ENCODE measurements around the gene RALGAPB. TPM values are rescaled to one million over a fixed set of nuclear protein-coding genes. Genes with fewer than 3 reads are reported as not detected.

The RALGAPB gene
- total RNA-seq, 4 donors from 2014 or later, result 34.4 to 86.7 (median 44.2) TPM

DNA sequence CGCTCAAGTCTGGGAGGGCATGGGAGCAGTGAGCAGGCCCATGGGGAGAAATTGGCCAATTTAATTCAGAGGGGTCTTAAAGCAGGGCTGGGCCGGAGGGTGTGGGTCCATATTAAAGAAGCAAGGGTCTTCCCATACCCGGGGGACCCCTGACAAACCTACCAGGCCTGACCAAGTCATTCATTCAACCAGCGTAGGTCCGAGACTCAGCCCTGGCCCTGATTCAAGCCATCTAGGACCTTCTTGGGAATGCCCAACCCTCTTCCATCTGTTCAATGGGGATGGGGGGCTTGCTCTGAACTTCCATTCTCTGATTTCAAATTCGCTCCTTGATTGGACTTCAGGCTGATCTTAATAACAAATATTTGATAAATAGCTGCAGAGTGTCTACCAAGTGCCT is 115.7 kb downstream of the RALGAPB start:
- Histone ChIP-seq H3K4me3 (no peak overlapping the region), H3K27ac (no peak overlapping the region), H3K27me3 (peaks cover 3% of the 10 kb centered on the region), H3K9me3 (no peaks in the 10 kb centered on the region), H3K36me3 (no peaks in the 10 kb centered on the region), H3K4me1 (no peaks in the 10 kb centered on the region)
- TF ChIP-seq EP300 (IDR thresholded peaks at IDR 0.05) (no peak), POLR2AphosphoS5 (IDR thresholded peaks at IDR 0.05) (no peak), POLR2A (IDR thresholded peaks at IDR 0.05) (no peak)
- TF ChIP-seq, protein P1, sequence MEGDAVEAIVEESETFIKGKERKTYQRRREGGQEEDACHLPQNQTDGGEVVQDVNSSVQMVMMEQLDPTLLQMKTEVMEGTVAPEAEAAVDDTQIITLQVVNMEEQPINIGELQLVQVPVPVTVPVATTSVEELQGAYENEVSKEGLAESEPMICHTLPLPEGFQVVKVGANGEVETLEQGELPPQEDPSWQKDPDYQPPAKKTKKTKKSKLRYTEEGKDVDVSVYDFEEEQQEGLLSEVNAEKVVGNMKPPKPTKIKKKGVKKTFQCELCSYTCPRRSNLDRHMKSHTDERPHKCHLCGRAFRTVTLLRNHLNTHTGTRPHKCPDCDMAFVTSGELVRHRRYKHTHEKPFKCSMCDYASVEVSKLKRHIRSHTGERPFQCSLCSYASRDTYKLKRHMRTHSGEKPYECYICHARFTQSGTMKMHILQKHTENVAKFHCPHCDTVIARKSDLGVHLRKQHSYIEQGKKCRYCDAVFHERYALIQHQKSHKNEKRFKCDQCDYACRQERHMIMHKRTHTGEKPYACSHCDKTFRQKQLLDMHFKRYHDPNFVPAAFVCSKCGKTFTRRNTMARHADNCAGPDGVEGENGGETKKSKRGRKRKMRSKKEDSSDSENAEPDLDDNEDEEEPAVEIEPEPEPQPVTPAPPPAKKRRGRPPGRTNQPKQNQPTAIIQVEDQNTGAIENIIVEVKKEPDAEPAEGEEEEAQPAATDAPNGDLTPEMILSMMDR (IDR thresholded peaks at IDR 0.05), result no peak
- DNase-seq (ENCODE audit: low spot score in 2 of 2), result no peak
- WGBS, result 96% methylated on average over 4 of the region's 6 CpGs

DNA sequence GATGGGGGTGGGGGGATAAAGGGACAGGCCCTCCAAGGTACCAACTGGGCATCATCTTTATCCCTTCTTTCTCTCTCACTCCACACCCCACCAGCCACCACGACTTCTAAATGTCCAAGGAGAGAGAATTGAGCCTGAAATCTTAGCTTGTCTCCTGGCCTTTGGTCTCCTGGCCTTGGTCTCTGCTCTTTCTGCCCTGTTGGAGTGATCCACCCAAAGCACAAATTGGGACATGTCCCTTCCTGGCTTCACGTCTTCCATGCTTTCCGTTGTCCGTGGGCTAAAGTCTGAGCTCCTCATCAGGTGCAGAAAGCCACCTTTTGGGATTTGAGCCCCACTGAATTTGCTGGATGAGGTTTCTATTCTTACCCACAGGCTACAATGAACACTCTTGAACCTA is 116.7 kb downstream of the RALGAPB start:
- WGBS, result 73% methylated on average over 4 of the region's 4 CpGs
- Histone ChIP-seq H3K36me3 (no peaks in the 10 kb centered on the region), H3K9me3 (no peaks in the 10 kb centered on the region), H3K27me3 (peaks cover 3% of the 10 kb centered on the region), H3K4me3 (no peak overlapping the region), H3K4me1 (no peaks in the 10 kb centered on the region), H3K27ac (no peak overlapping the region)
- TF ChIP-seq, protein P1 (IDR thresholded peaks at IDR 0.05), result no peak
- TF ChIP-seq EP300 (IDR thresholded peaks at IDR 0.05) (no peak), POLR2A (IDR thresholded peaks at IDR 0.05) (no peak), POLR2AphosphoS5 (IDR thresholded peaks at IDR 0.05) (no peak)
- no peak for DNase-seq (ENCODE audit: low spot score in 2 of 2)

DNA sequence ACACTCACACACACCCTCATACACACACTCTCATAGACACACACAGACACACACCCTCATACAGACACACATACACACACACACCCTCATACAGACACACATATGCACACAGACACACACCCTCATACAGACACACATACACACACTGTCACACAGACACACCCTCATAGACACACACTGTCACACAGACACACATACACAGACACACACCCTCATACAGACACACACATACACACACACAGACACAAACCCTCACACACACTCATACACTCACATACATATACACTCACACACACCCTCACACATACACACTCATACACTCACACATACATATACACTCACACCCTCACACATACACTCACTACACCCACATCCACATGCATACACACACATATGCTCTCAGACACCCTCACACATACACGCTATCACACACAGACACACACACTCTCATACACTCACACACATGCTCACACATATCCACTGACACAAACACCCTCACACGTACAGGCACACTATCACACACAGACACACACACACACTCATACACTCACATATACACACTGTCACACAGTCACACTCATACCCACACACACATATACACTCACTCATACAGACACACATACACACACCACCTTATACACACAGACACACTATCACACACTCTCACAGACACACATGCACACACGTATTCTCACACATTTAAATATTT is 117.5 kb downstream of the RALGAPB start:
- Histone ChIP-seq H3K4me1 (no peaks in the 10 kb centered on the region), H3K4me3 (no peak overlapping the region), H3K9me3 (no peaks in the 10 kb centered on the region), H3K27me3 (peaks cover 3% of the 10 kb centered on the region), H3K27ac (no peak overlapping the region), H3K36me3 (no peaks in the 10 kb centered on the region)
- DNase-seq (ENCODE audit: low spot score in 2 of 2), result no peak
- 83% methylated on average over 3 of the region's 3 CpGs for WGBS
- no peak for TF ChIP-seq EP300 (IDR thresholded peaks at IDR 0.05)
- no peak for TF ChIP-seq POLR2A (IDR thresholded peaks at IDR 0.05)
- no peak for TF ChIP-seq POLR2AphosphoS5 (IDR thresholded peaks at IDR 0.05)
- TF ChIP-seq, protein P1 (IDR thresholded peaks at IDR 0.05), result no peak

DNA sequence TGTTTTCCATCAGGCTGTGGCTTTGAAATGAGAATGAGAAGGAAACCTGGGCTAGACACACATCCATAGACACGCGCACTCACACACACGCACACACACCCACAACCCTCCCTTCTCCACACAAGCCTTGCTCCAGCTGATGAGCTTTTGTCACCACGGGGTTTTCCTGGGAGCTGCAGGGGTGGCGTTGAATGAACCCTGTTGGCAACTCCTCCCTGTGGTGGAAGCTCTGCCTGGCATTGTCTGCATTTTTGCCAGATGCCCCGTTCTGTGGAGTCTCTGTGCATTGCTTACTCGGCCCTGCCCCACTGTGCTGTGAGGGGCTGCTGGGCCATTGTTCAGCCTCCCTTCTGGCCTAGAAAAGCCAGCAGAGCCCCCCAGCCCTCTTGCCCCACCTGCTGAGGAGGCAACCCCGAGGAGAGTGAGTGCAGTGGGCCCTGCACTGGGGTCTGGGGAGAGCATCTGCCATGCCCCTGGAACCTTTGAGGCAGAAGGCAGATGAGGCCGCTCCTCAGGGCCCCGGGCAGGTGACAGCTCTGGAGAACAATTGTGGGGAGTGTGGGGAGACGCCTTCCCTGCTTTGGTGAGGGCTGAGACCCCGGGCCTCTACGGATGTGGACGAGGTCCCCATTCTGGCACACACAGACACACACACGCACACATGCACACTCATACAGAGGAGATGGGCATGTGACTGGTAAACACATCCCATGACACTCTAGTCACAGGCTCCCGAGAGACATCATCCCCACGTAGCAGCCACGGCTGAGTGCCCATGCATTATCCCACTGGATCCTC is 118.2 kb downstream of the RALGAPB start:
- TF ChIP-seq, protein P1 (IDR thresholded peaks at IDR 0.05), result no peak
- TF ChIP-seq POLR2AphosphoS5 (IDR thresholded peaks at IDR 0.05) (no peak), EP300 (IDR thresholded peaks at IDR 0.05) (no peak), POLR2A (IDR thresholded peaks at IDR 0.05) (no peak)
- Histone ChIP-seq H3K4me1 (no peaks in the 10 kb centered on the region), H3K36me3 (no peaks in the 10 kb centered on the region), H3K27me3 (peaks cover 3% of the 10 kb centered on the region), H3K9me3 (no peaks in the 10 kb centered on the region), H3K4me3 (no peak overlapping the region), H3K27ac (no peak overlapping the region)
- WGBS, result 72% methylated on average over 8 of the region's 18 CpGs
- DNase-seq (ENCODE audit: low spot score in 2 of 2), result no peak

All from suprapubic skin (tissue), 4 donors.